IMR-90 (cell line): ENCODE measurements around the gene ANKRD13B. TPM values are rescaled to one million over a fixed set of nuclear protein-coding genes. Genes with fewer than 3 reads are reported as not detected.

Experiments used
- ATAC-seq: fragments of 200-7000 bp; cut with Tn5 transposase; 2 replicates; pipeline ENCODE4 v1.9.1; 2020; ENCODE audit warnings: low read depth, mild to moderate bottlenecking, moderate library complexity
- BruUV-seq: library from RNA; stranded (reverse); fragments of 400-500 nt; replicated peaks from 2 replicates; lab custom pipeline; 2021; lab: Mats Ljungman, UMichigan
- CTCF ChIA-PET: fragments of 300-600 bp; formaldehyde crosslinking; extraction: SDS; loops from one replicate; lab custom pipeline; 2021; ENCODE audit warnings: antibody characterized with exemption; lab: Yijun Ruan, JAX
- POLR2A ChIA-PET: fragments of 300-600 bp; sonication (Branson Sonifier 250); formaldehyde crosslinking; loops from one replicate; lab custom pipeline; 2022; ENCODE audit warnings: antibody characterized with exemption; ENCODE audit not compliant: unreplicated experiment; lab: Charles Lee
- DNase-seq: peaks from one replicate; pipeline ENCODE4 v3.0.0; 2013
- H2AFZ ChIP-seq: replicated peaks from 2 replicates; pipeline ENCODE3; 2013; ENCODE audit warnings: low read length, mild to moderate bottlenecking; ENCODE audit not compliant: poor library complexity
- H2AK5ac ChIP-seq: 2 replicates; pipeline ENCODE4 v1.6.1; 2013; ENCODE audit warnings: low read depth, low read length, inconsistent platforms
- H2AK9ac ChIP-seq: replicated peaks from 2 replicates; pipeline ENCODE3; 2013; ENCODE audit warnings: mild to moderate bottlenecking, low read depth, low read length, moderate library complexity; ENCODE audit not compliant: poor library complexity
- H2BK120ac ChIP-seq: 2 replicates; pipeline ENCODE4 v1.6.1; 2013; ENCODE audit warnings: low read depth, low read length, inconsistent platforms
- H2BK15ac ChIP-seq: 3 replicates; pipeline ENCODE4 v1.6.1; 2013; ENCODE audit warnings: low read depth, low read length, inconsistent platforms
- H2BK20ac ChIP-seq: 2 replicates; pipeline ENCODE4 v1.6.1; 2013; ENCODE audit warnings: low read depth, mild to moderate bottlenecking, inconsistent platforms, low read length, moderate library complexity
- H2BK5ac ChIP-seq: 2 replicates; pipeline ENCODE4 v1.6.1; 2013; ENCODE audit warnings: mild to moderate bottlenecking, low read depth, low read length, inconsistent platforms; ENCODE audit not compliant: poor library complexity, severe bottlenecking
- H3K14ac ChIP-seq: replicated peaks from 2 replicates; pipeline ENCODE4 v1.6.1; 2013; ENCODE audit warnings: low read depth, low read length, inconsistent platforms
- H3K18ac ChIP-seq: 2 replicates; pipeline ENCODE4 v1.6.1; 2013; ENCODE audit warnings: low read depth, low read length, control low read depth
- H3K23ac ChIP-seq: 2 replicates; pipeline ENCODE4 v1.6.1; 2013; ENCODE audit warnings: low read depth, low read length, inconsistent platforms
- H3K27ac ChIP-seq: 2 replicates; pipeline ENCODE4 v1.5.1; 2013; ENCODE audit warnings: mild to moderate bottlenecking, control low read depth, low read length; ENCODE audit not compliant: insufficient read depth
- H3K27me3 ChIP-seq: 2 replicates; pipeline ENCODE4 v1.6.1; 2013; ENCODE audit warnings: low read length; ENCODE audit not compliant: control insufficient read depth, insufficient read depth
- H3K36me3 ChIP-seq: 2 replicates; pipeline ENCODE4 v1.6.1; 2013; ENCODE audit warnings: low read length, mixed read lengths; ENCODE audit not compliant: control insufficient read depth, insufficient read depth
- H3K4ac ChIP-seq: 2 replicates; pipeline ENCODE4 v1.6.1; 2013; ENCODE audit warnings: low read depth, low read length, inconsistent platforms
- H3K4me1 ChIP-seq: 2 replicates; pipeline ENCODE4 v1.6.1; 2013; ENCODE audit warnings: low read length, mixed read lengths; ENCODE audit not compliant: control insufficient read depth, insufficient read depth
- H3K4me2 ChIP-seq: 2 replicates; pipeline ENCODE4 v1.6.1; 2013; ENCODE audit warnings: low read depth, mild to moderate bottlenecking, control low read depth, low read length, moderate library complexity
- H3K4me3 ChIP-seq: 2 replicates; pipeline ENCODE4 v1.5.1; 2013; ENCODE audit warnings: low read depth, mild to moderate bottlenecking, control low read depth, low read length, moderate library complexity; ENCODE audit not compliant: insufficient read depth
- H3K56ac ChIP-seq: 2 replicates; pipeline ENCODE4 v1.6.1; 2013; ENCODE audit warnings: low read length, inconsistent platforms; ENCODE audit not compliant: insufficient read depth; ENCODE audit errors: extremely low read depth
- H3K79me1 ChIP-seq, 2 experiments: 2 replicates each; pipeline ENCODE4 v1.6.1; 2013; ENCODE audit warnings: low read length in 2 of 2, inconsistent platforms in 1 of 2, low read depth in 1 of 2
- H3K9ac ChIP-seq: 2 replicates; pipeline ENCODE4 v1.6.1; 2013; ENCODE audit warnings: low read depth, low read length, control low read depth
- H3K9me1 ChIP-seq: 2 replicates; pipeline ENCODE4 v1.6.1; 2013; ENCODE audit warnings: low read length, inconsistent platforms; ENCODE audit not compliant: insufficient read depth
- H3K9me3 ChIP-seq: 2 replicates; pipeline ENCODE4 v1.6.1; 2013; ENCODE audit warnings: low read length; ENCODE audit not compliant: control insufficient read depth, insufficient read depth
- H4K20me1 ChIP-seq: 2 replicates; pipeline ENCODE4 v1.6.1; 2013; ENCODE audit warnings: low read length, inconsistent platforms; ENCODE audit not compliant: insufficient read depth
- H4K5ac ChIP-seq: 2 replicates; pipeline ENCODE4 v1.6.1; 2013; ENCODE audit warnings: mild to moderate bottlenecking, low read depth, low read length, control low read depth
- H4K8ac ChIP-seq, 2 experiments: 2 replicates each; pipeline ENCODE4 v1.6.1; 2013; ENCODE audit warnings: low read depth in 2 of 2, low read length in 2 of 2, control low read depth in 1 of 2, inconsistent platforms in 1 of 2
- H4K91ac ChIP-seq: 2 replicates; pipeline ENCODE4 v1.6.1; 2013; ENCODE audit warnings: low read depth, low read length, inconsistent platforms; ENCODE audit not compliant: insufficient read depth
- BHLHE40 ChIP-seq: fragments of 150-350 bp; IDR thresholded peaks from 2 replicates; pipeline ENCODE4 v1.6.1; 2016; ENCODE audit warnings: mild to moderate bottlenecking, low read depth, low read length
- CEBPB ChIP-seq: IDR thresholded peaks from 2 replicates; pipeline ENCODE4 v1.6.1; 2012; ENCODE audit warnings: low read depth, low read length, improper control_type of control experiment
- CHD1 ChIP-seq: IDR thresholded peaks from 2 replicates; pipeline ENCODE4 v1.6.1; 2012; ENCODE audit warnings: low read depth, low read length, improper control_type of control experiment
- ELK1 ChIP-seq: fragments of 150-350 bp; IDR thresholded peaks from 2 replicates; pipeline ENCODE4 v1.6.1; 2016; ENCODE audit warnings: low read depth, mild to moderate bottlenecking, low read length, moderate library complexity, borderline replicate concordance
- FOS ChIP-seq: fragments of 150-350 bp; IDR thresholded peaks from 2 replicates; pipeline ENCODE4 v1.6.1; 2016; ENCODE audit warnings: low read depth, low read length
- NFE2L2 ChIP-seq: fragments of 150-350 bp; IDR thresholded peaks from 2 replicates; pipeline ENCODE4 v1.6.1; 2016; ENCODE audit warnings: low read depth, mild to moderate bottlenecking, low read length
- POLR2A ChIP-seq: IDR thresholded peaks from 2 replicates; pipeline ENCODE4 v1.6.1; 2012; ENCODE audit warnings: mild to moderate bottlenecking, low read depth, low read length
- RAD21 ChIP-seq: IDR thresholded peaks from 2 replicates; pipeline ENCODE4 v1.6.1; 2012; ENCODE audit warnings: low read length, improper control_type of control experiment
- RCOR1 ChIP-seq: IDR thresholded peaks from 2 replicates; pipeline ENCODE4 v1.6.1; 2012; ENCODE audit warnings: mild to moderate bottlenecking, low read length, improper control_type of control experiment; ENCODE audit not compliant: insufficient replicate concordance
- RFX5 ChIP-seq: IDR thresholded peaks from 2 replicates; pipeline ENCODE4 v1.8.0; 2012; ENCODE audit warnings: low read depth, mild to moderate bottlenecking, low read length, moderate library complexity
- SMC3 ChIP-seq: fragments of 150-350 bp; IDR thresholded peaks from 2 replicates; pipeline ENCODE4 v1.6.1; 2016; ENCODE audit warnings: low read depth, mild to moderate bottlenecking, antibody characterized with exemption, low read length, moderate library complexity
- WGBS, 2 experiments: methylation state at CpG; one replicate each; pipeline versions ENCODE4 v1.1.5 to v1.1.7; 2013; ENCODE audit warnings: missing lambda C conversion rate in 2 of 2; ENCODE audit not compliant: insufficient read length in 1 of 2; ENCODE audit errors: extremely low coverage in 2 of 2; 5-methylcytosine and 5-hydroxymethylcytosine counted together
- dilution Hi-C: fragments of 300-500 bp; cut with HindIII; formaldehyde crosslinking; loops from one replicate; pipeline ENCODE4 v1.14.3; 2018; ENCODE audit warnings: low sequenced_read_pairs; ENCODE audit not compliant: unreplicated experiment
- in situ Hi-C: fragments of 300-500 bp; cut with MboI; formaldehyde crosslinking; loops from 3 replicates; pipeline ENCODE4 v1.14.3; 2019; ENCODE audit warnings: low sequenced_read_pairs, inconsistent platforms, mixed read lengths
- intact Hi-C: fragments of 100-400 bp; cut with micrococcal nuclease; formaldehyde crosslinking; loops from 2 replicates; pipeline ENCODE4 v1.10.0; 2022
- polyA plus RNA-seq, 3 experiments: library from polyadenylated mRNA; depleted of rRNA; stranded (reverse); fragments of >200 nt; gene quantifications; 2 replicates each; pipeline ENCODE4 v1.2.3, GENCODE V29; 2012; ENCODE audit warnings: low replicate concordance in 1 of 3
- total RNA-seq: library from RNA; depleted of rRNA; stranded (reverse); fragments of >200 nt; gene quantifications from 2 replicates; pipeline ENCODE4 v1.2.3, GENCODE V29; 2012
- TF ChIP-seq, protein P1 (sequence below): conservative IDR thresholded peaks from 2 replicates; pipeline ENCODE4 v1.5.1; 2012; ENCODE audit warnings: mild to moderate bottlenecking, low read depth, low read length, improper control_type of control experiment
- TF ChIP-seq, protein P2 (sequence below): fragments of 150-350 bp; IDR thresholded peaks from 2 replicates; pipeline ENCODE4 v1.6.1; 2017; ENCODE audit warnings: mild to moderate bottlenecking, antibody characterized with exemption, low read length, low read depth

The ANKRD13B gene
- total and polyA plus RNA-seq, 2 of the 4 experiments (the other 2 are of a cell fraction), result 0.90 to 4.0 TPM

DNA sequence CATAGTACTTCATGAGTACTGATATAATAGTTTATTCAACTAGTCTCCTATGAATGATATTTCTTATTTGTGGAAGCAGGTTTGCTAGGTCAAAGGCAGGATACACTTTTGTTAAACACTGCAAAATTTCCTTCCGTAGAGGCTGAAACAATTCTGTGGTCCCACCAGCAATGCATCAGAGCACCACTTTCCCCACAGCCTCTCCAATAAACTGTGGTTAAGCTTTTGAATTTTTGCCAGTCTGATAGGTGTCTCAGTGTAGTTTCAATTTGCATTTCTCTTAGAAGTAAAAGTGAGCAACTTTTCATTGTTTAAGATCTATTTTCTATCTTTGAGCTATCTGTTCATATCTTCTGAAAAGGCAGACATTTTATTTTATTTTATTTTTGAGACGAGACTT is 66.2 kb downstream of the ANKRD13B start:
- H2BK120ac ChIP-seq, result no peak overlapping the region
- no peaks in the 10 kb centered on the region for H3K9me3 ChIP-seq
- dilution Hi-C loops, result no loop called here
- H3K4ac ChIP-seq, result no peak overlapping the region
- H3K18ac ChIP-seq, result no peak overlapping the region
- peaks cover 9% of the 10 kb centered on the region for H3K36me3 ChIP-seq
- H2AK5ac ChIP-seq, result no peak overlapping the region
- intact Hi-C loops, result no loop called here
- no peak overlapping the region for H3K14ac ChIP-seq
- no peaks in the 10 kb centered on the region; a peak in 1 of 4 replicates for H3K79me1 ChIP-seq
- no peaks in the 10 kb centered on the region for H3K27me3 ChIP-seq
- H4K91ac ChIP-seq, result no peak overlapping the region
- in situ Hi-C loops, result no loop called here
- no TSS peak for BruUV-seq
- H2BK15ac ChIP-seq, result no peak overlapping the region
- H2AFZ ChIP-seq, result no peak overlapping the region
- H3K4me1 ChIP-seq, result peaks cover 4% of the 10 kb centered on the region; the same call in 1 of the 2 replicates
- H2AK9ac ChIP-seq, result no peak overlapping the region
- whole genome bisulfite sequencing, 2 experiments, result no CpG with 5 or more reads among the region's 2 CpGs
- H2BK5ac ChIP-seq, result no peak overlapping the region
- H2BK20ac ChIP-seq, result no peak overlapping the region
- no peak overlapping the region for H4K8ac ChIP-seq
- no peak overlapping the region for H3K56ac ChIP-seq
- no peak; the same call in 1 of the 2 replicates for ATAC-seq
- no peak overlapping the region for H3K4me3 ChIP-seq
- TF ChIP-seq BHLHE40, result no peak
- TF ChIP-seq, protein P1, sequence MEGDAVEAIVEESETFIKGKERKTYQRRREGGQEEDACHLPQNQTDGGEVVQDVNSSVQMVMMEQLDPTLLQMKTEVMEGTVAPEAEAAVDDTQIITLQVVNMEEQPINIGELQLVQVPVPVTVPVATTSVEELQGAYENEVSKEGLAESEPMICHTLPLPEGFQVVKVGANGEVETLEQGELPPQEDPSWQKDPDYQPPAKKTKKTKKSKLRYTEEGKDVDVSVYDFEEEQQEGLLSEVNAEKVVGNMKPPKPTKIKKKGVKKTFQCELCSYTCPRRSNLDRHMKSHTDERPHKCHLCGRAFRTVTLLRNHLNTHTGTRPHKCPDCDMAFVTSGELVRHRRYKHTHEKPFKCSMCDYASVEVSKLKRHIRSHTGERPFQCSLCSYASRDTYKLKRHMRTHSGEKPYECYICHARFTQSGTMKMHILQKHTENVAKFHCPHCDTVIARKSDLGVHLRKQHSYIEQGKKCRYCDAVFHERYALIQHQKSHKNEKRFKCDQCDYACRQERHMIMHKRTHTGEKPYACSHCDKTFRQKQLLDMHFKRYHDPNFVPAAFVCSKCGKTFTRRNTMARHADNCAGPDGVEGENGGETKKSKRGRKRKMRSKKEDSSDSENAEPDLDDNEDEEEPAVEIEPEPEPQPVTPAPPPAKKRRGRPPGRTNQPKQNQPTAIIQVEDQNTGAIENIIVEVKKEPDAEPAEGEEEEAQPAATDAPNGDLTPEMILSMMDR, result no peak
- no peak for TF ChIP-seq SMC3
- no peak for TF ChIP-seq RFX5
- TF ChIP-seq, protein P2, sequence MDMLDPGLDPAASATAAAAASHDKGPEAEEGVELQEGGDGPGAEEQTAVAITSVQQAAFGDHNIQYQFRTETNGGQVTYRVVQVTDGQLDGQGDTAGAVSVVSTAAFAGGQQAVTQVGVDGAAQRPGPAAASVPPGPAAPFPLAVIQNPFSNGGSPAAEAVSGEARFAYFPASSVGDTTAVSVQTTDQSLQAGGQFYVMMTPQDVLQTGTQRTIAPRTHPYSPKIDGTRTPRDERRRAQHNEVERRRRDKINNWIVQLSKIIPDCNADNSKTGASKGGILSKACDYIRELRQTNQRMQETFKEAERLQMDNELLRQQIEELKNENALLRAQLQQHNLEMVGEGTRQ, result no peak
- TF ChIP-seq CHD1, result no peak
- TF ChIP-seq POLR2A, result no peak
- TF ChIP-seq ELK1, result no peak
- TF ChIP-seq CEBPB, result no peak
- TF ChIP-seq RAD21, result no peak
- TF ChIP-seq FOS, result no peak
- no peak for TF ChIP-seq RCOR1
- TF ChIP-seq NFE2L2, result no peak
- no peak for DNase-seq
- no peak overlapping the region for H3K23ac ChIP-seq
- H4K20me1 ChIP-seq, result no peaks in the 10 kb centered on the region
- H3K9ac ChIP-seq, result no peak overlapping the region
- no peak overlapping the region for H4K5ac ChIP-seq
- CTCF ChIA-PET, result no interaction called here
- no peak overlapping the region for H3K27ac ChIP-seq
- H3K9me1 ChIP-seq, result peaks cover 2% of the 10 kb centered on the region; the same call in 1 of the 2 replicates
- no peak overlapping the region for H3K4me2 ChIP-seq
- POLR2A ChIA-PET, result no interaction called here
